ENCODE measurements around the gene NRGN. TPM values are rescaled to one million over a fixed set of nuclear protein-coding genes. Genes with fewer than 3 reads are reported as not detected.
A peak's percentile ranks its signal among the peaks of the same experiment; 100 is the strongest.
"Not testable (repeated sequence)": the region's sequence is repeated elsewhere in the genome, so short reads cannot be mapped to it uniquely, and the experiment has no call there.

NRGN gene
- total RNA-seq, 4 donors from 2014 or later, result 0.51 to 0.52 TPM; not detected in 2

- Histone ChIP-seq H3K27me3 (peaks cover 32 to 40% (median 35%) of the 10 kb centered on the region in 3 donors), H3K27ac (peak overlapping the region in 3 of 4 donors; percentile 76 to 87 (median 87)), H3K4me3 (peak overlapping the region; percentile 52 to 67 (median 60)), H3K4me1 (peaks cover 9 to 24% of the 10 kb centered on the region in 2 donors), H3K36me3 (peaks cover 0 to 21% of the 10 kb centered on the region in 2 donors), H3K9me3 (no peaks in the 10 kb centered on the region)
- DNase-seq (peak in 1 of 2 donors; percentile 58), ATAC-seq (peak; percentile 39 to 52)
- in situ Hi-C loops (cut with MboI; ENCODE audit: low sequenced_read_pairs in 4 of 4), result loop anchor here (5.0 to 10.0 kb wide), 4 partner anchors 71 to 99 kb away; partner anchors contain the start of genes SIAE (in 1 of the 4) and SPA17 (in 1 of the 4)
- TF ChIP-seq CTCF (IDR thresholded peaks at IDR 0.05 in 4 of 5, conservative IDR thresholded peaks at IDR 0.05 in 1 of 5), result peak; percentile 67 to 82 (median 71)
- no peak for TF ChIP-seq POLR2A (IDR thresholded peaks at IDR 0.05)
- intact Hi-C loops (cut with DNase I; ENCODE audit: low total_unique reads), result loop anchor here (1.0 to 5.0 kb wide), 4 partner anchors 17 to 94 kb away; partner anchors contain the start of gene MSANTD2
Observed at GRCh38 chr11:124763156-124763947, 23.6 kb downstream of the NRGN start.

GRCh38 chr11:124766156-124766555, 26.4 kb downstream of the NRGN start:
- Histone ChIP-seq H3K27me3 (peaks cover 8 to 13% (median 12%) of the 10 kb centered on the region in 3 donors), H3K9me3 (no peaks in the 10 kb centered on the region), H3K4me3 (no peak overlapping the region), H3K4me1 (peaks cover 4 to 8% of the 10 kb centered on the region in 2 donors), H3K36me3 (peaks cover 0 to 34% of the 10 kb centered on the region in 2 donors), H3K27ac (no peak overlapping the region)
- DNase-seq (no peak), ATAC-seq (no peak)
- intact Hi-C loops (cut with DNase I; ENCODE audit: low total_unique reads) (no loop called here), in situ Hi-C loops (cut with MboI; ENCODE audit: low sequenced_read_pairs in 4 of 4) (loop anchor here in 3 of 4 donors (10.0 kb wide), 2 partner anchors 69 to 101 kb away; no protein-coding TSS in a partner anchor)
- TF ChIP-seq CTCF (IDR thresholded peaks at IDR 0.05 in 4 of 5, conservative IDR thresholded peaks at IDR 0.05 in 1 of 5) (no peak), POLR2A (IDR thresholded peaks at IDR 0.05) (no peak)

GRCh38 chr11:124768914-124769313, 29.2 kb downstream of the NRGN start:
- in situ Hi-C loops (cut with MboI; ENCODE audit: low sequenced_read_pairs in 4 of 4) (loop anchor here in 3 of 4 donors (10.0 kb wide), 2 partner anchors 66 to 104 kb away; no protein-coding TSS in a partner anchor), intact Hi-C loops (cut with DNase I; ENCODE audit: low total_unique reads) (no loop called here)
- TF ChIP-seq POLR2A (IDR thresholded peaks at IDR 0.05) (no peak), CTCF (IDR thresholded peaks at IDR 0.05 in 4 of 5, conservative IDR thresholded peaks at IDR 0.05 in 1 of 5) (no peak)
- H3K4me1 ChIP-seq, result no peaks in the 10 kb centered on the region
- no peaks in the 10 kb centered on the region for H3K9me3 ChIP-seq
- peaks cover 0 to 47% of the 10 kb centered on the region in 2 donors for H3K36me3 ChIP-seq
- no peak overlapping the region for H3K27ac ChIP-seq
- no peak overlapping the region for H3K4me3 ChIP-seq
- DNase-seq (no peak), ATAC-seq (no peak)
- H3K27me3 ChIP-seq, result no peaks in the 10 kb centered on the region

GRCh38 chr11:124769806-124770774, 30.3 kb downstream of the NRGN start:
- ATAC-seq (no peak), DNase-seq (no peak)
- H3K9me3 ChIP-seq, result no peaks in the 10 kb centered on the region
- no peaks in the 10 kb centered on the region for H3K27me3 ChIP-seq
- H3K4me1 ChIP-seq, result no peaks in the 10 kb centered on the region
- in situ Hi-C loops (cut with MboI; ENCODE audit: low sequenced_read_pairs in 4 of 4), result loop anchor here in 3 of 4 donors (10.0 kb wide), 2 partner anchors 65 to 105 kb away; no protein-coding TSS in a partner anchor
- intact Hi-C loops (cut with DNase I; ENCODE audit: low total_unique reads), result no loop called here
- H3K36me3 ChIP-seq, result peaks cover 0 to 47% of the 10 kb centered on the region in 2 donors
- H3K27ac ChIP-seq, result no peak overlapping the region
- no peak for TF ChIP-seq CTCF (IDR thresholded peaks at IDR 0.05 in 4 of 5, conservative IDR thresholded peaks at IDR 0.05 in 1 of 5)
- no peak for TF ChIP-seq POLR2A (IDR thresholded peaks at IDR 0.05)
- no peak overlapping the region for H3K4me3 ChIP-seq

GRCh38 chr11:124770959-124771358, 31.2 kb downstream of the NRGN start:
- DNase-seq; H3K27me3 ChIP-seq; intact Hi-C loops (cut with DNase I; ENCODE audit: low total_unique reads); H3K27ac ChIP-seq; ATAC-seq; H3K4me3 ChIP-seq; H3K9me3 ChIP-seq; in situ Hi-C loops (cut with MboI; ENCODE audit: low sequenced_read_pairs in 4 of 4); H3K4me1 ChIP-seq: not testable (repeated sequence)
- H3K36me3 ChIP-seq, result peaks cover 0 to 47% of the 10 kb centered on the region in 2 donors
